SK-N-SH treated with all-trans-retinoic acid at 6 μM for 48 hours (cell line): ENCODE measurements around the gene SPAG9.

ENCODE experiments used
- ATAC-seq: fragments of 200-7000 bp; cut with Tn5 transposase; 3 replicates; pipeline ENCODE4 v1.9.1; 2020; ENCODE audit warnings: mild to moderate bottlenecking, moderate library complexity
- BACH2 ChIP-seq: fragments of 250-450 bp; sonication (Bioruptor Pico); IDR thresholded peaks from 2 replicates; pipeline ENCODE4 v1.9.0; 2021; ENCODE audit warnings: mild to moderate bottlenecking, borderline replicate concordance
- CREB5 ChIP-seq: fragments of 250-450 bp; sonication (Bioruptor Pico); IDR thresholded peaks from 2 replicates; pipeline ENCODE4 v1.5.1; 2020; ENCODE audit warnings: low read depth, mild to moderate bottlenecking, moderate library complexity
- CSDC2 ChIP-seq: fragments of 250-450 bp; sonication (Bioruptor Pico); IDR thresholded peaks from 2 replicates; pipeline ENCODE4 v1.5.0; 2020; ENCODE audit warnings: mild to moderate bottlenecking, moderate library complexity
- ESRRG ChIP-seq: fragments of 250-450 bp; sonication (Bioruptor Pico); IDR thresholded peaks from 2 replicates; pipeline ENCODE4 v1.6.1; 2021; ENCODE audit warnings: mild to moderate bottlenecking
- GLIS3 ChIP-seq: fragments of 250-450 bp; sonication (Bioruptor Pico); IDR thresholded peaks from 2 replicates; pipeline ENCODE4 v1.5.0; 2020; ENCODE audit warnings: mild to moderate bottlenecking, moderate library complexity
- ISL1 ChIP-seq: fragments of 250-450 bp; sonication (Bioruptor Pico); IDR thresholded peaks from 2 replicates; pipeline ENCODE4 v2.1.2; 2022; ENCODE audit warnings: mild to moderate bottlenecking, moderate library complexity
- OSR1 ChIP-seq: fragments of 250-450 bp; sonication (Bioruptor Pico); IDR thresholded peaks from 2 replicates; pipeline ENCODE4 v1.8.0; 2022; ENCODE audit warnings: moderate library complexity, mild to moderate bottlenecking, inconsistent platforms
- PATZ1 ChIP-seq: fragments of 250-450 bp; sonication (Bioruptor Pico); IDR thresholded peaks from 2 replicates; pipeline ENCODE4 v1.8.0; 2020; ENCODE audit warnings: mild to moderate bottlenecking, moderate library complexity, borderline replicate concordance
- POU6F1 ChIP-seq: fragments of 250-450 bp; sonication (Bioruptor Pico); IDR thresholded peaks from 2 replicates; pipeline ENCODE4 v1.8.0; 2021; ENCODE audit warnings: low read depth, mild to moderate bottlenecking, moderate library complexity, borderline replicate concordance
- PPARA ChIP-seq: fragments of 250-450 bp; sonication (Bioruptor Pico); IDR thresholded peaks from 2 replicates; pipeline ENCODE4 v1.5.0; 2020; ENCODE audit warnings: mild to moderate bottlenecking, borderline replicate concordance
- RARB ChIP-seq: fragments of 250-450 bp; sonication (Bioruptor Pico); IDR thresholded peaks from 2 replicates; pipeline ENCODE4 v1.8.0; 2021; ENCODE audit warnings: mild to moderate bottlenecking, moderate library complexity
- SNAI2 ChIP-seq: fragments of 250-450 bp; sonication (Bioruptor Pico); IDR thresholded peaks from 2 replicates; pipeline ENCODE4 v1.5.0; 2020; ENCODE audit warnings: mild to moderate bottlenecking, moderate library complexity
- TCF4 ChIP-seq: fragments of 250-450 bp; sonication (Bioruptor Pico); IDR thresholded peaks from 2 replicates; pipeline ENCODE4 v1.8.0; 2021; ENCODE audit warnings: mild to moderate bottlenecking, moderate library complexity, borderline replicate concordance
- TOX ChIP-seq: fragments of 250-450 bp; sonication (Bioruptor Pico); IDR thresholded peaks from 2 replicates; pipeline ENCODE4 v1.8.0; 2021; ENCODE audit warnings: mild to moderate bottlenecking, moderate library complexity, borderline replicate concordance
- TSHZ2 ChIP-seq: fragments of 250-450 bp; sonication (Bioruptor Pico); IDR thresholded peaks from 2 replicates; pipeline ENCODE4 v1.5.0; 2020; ENCODE audit warnings: mild to moderate bottlenecking, moderate library complexity
- ZC3H10 ChIP-seq: fragments of 250-450 bp; sonication (Bioruptor Pico); IDR thresholded peaks from 2 replicates; pipeline ENCODE4 v1.5.1; 2021; ENCODE audit warnings: mild to moderate bottlenecking, moderate library complexity
- ZFP3 ChIP-seq: fragments of 250-450 bp; sonication (Bioruptor Pico); IDR thresholded peaks from 2 replicates; pipeline ENCODE4 v1.5.0; 2020; ENCODE audit warnings: mild to moderate bottlenecking, moderate library complexity
- ZFP30 ChIP-seq: fragments of 450-650 bp; formaldehyde crosslinking; IDR thresholded peaks from 2 replicates; pipeline ENCODE4 v1.5.0; 2022; ENCODE audit warnings: mild to moderate bottlenecking, moderate library complexity
- ZNF565 ChIP-seq: fragments of 450-650 bp; formaldehyde crosslinking; conservative IDR thresholded peaks from 2 replicates; pipeline ENCODE4 v1.5.0; 2020; ENCODE audit warnings: low read depth, mild to moderate bottlenecking, moderate library complexity
- ZNF8 ChIP-seq: fragments of 450-650 bp; formaldehyde crosslinking; IDR thresholded peaks from 2 replicates; pipeline ENCODE4 v1.5.0; 2020; ENCODE audit warnings: mild to moderate bottlenecking, moderate library complexity

The SPAG9 gene

DNA sequence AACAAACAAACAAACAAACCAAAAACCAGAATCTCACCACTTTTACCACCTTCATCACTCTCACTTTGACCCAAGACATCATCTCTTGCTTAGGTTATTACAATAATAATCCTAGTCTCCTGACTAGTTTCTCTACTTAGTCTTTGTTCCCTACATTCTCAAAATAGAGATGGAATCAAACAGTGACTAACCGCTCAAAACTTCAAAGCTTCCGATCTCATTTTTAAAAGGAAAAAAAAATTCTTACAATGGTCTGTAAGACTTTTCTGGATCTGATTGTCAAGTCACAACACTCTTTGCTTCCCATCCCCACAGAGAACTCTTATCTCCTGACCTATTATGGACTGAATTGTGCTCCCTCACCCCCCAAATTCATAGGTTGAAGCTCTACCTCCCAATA, 60.9 kb downstream of the SPAG9 start:
- no peak; the same call in 2 of the 3 replicates for ATAC-seq
- no peak for TF ChIP-seq TSHZ2 (CRISPR knock-in tag)
- TF ChIP-seq ZNF565 = no peak
- no peak for TF ChIP-seq GLIS3
- no peak for TF ChIP-seq ZFP30 (CRISPR knock-in tag)
- TF ChIP-seq RARB (CRISPR knock-in tag) = no peak
- TF ChIP-seq POU6F1 (CRISPR knock-in tag) = no peak
- no peak for TF ChIP-seq PATZ1 (CRISPR knock-in tag)
- no peak for TF ChIP-seq ZC3H10 (CRISPR knock-in tag)

DNA sequence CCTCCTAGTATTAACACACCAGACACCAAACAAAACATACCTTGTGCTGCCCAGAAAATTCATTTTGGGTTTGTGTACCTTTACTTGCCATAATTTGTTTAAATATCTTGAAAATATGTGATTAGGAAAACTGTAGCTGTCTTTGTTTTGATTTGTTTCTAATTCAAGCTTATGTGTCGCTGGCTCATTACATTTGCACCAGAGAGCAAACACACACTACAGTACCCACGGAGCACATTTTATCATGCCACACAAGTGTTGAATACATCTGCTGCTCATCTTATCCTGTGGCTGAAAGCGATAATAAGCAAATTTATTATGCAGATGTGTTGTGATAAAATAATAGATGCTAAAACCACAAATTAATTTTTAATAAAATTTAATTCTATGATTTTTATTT, 63.1 kb downstream of the SPAG9 start:
- TF ChIP-seq GLIS3 = no peak
- TF ChIP-seq ZNF8 (CRISPR knock-in tag) = no peak
- TF ChIP-seq PPARA (CRISPR knock-in tag) = no peak
- TF ChIP-seq OSR1 (CRISPR knock-in tag) = no peak
- TF ChIP-seq ZFP3 (CRISPR knock-in tag) = no peak
- TF ChIP-seq TCF4 (CRISPR knock-in tag) = no peak
- TF ChIP-seq RARB (CRISPR knock-in tag) = no peak
- no peak for TF ChIP-seq TOX
- no peak for TF ChIP-seq SNAI2
- no peak for TF ChIP-seq ZFP30 (CRISPR knock-in tag)
- no peak for TF ChIP-seq ZC3H10 (CRISPR knock-in tag)
- TF ChIP-seq ISL1 (CRISPR knock-in tag) = no peak
- TF ChIP-seq BACH2 (CRISPR knock-in tag) = no peak
- TF ChIP-seq PATZ1 (CRISPR knock-in tag) = no peak
- TF ChIP-seq ZNF565 = no peak
- TF ChIP-seq, all 23 proteins: peak for 0
- ATAC-seq = no peak

DNA sequence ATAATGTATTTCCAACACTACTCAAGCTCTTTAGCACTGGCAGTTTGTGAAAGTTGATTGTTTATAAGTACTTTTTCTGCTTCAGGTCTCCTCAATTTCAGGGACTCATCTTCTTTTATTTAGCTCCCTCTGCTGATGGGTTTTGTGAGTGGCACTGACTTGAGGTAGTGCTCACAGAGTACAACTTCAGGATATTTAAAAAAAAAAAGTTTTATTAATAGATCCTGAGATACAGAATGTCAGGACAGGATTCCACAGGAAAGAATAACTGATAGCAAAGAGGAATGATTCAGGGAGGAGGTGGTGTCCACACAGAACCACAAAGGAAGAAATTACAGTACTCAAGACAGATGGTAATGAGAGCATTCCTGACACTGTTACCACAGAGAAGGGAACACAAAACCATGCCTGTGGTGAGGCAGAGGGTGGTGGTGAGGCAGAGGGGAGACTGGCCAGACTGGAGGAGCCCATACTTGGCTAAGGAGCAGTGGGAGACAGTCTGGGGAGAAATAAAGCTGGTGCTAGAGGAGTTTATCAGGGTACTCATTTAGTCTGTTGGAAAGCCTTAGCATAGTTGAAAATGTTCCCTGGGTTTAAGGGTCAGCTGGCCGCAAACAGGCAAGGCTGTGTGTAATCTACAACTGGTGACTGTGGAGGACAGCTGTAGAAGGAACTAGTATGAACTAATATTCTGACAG, 63.7 kb downstream of the SPAG9 start:
- ATAC-seq = peak; percentile 94
- TF ChIP-seq PATZ1 (CRISPR knock-in tag) = no peak
- TF ChIP-seq CREB5 (CRISPR knock-in tag) = no peak
- no peak for TF ChIP-seq ZC3H10 (CRISPR knock-in tag)
- no peak for TF ChIP-seq ZNF565
- TF ChIP-seq ZFP30 (CRISPR knock-in tag) = no peak
- TF ChIP-seq ZFP3 (CRISPR knock-in tag) = no peak
- no peak for TF ChIP-seq CSDC2 (CRISPR knock-in tag)
- TF ChIP-seq TCF4 (CRISPR knock-in tag) = no peak
- no peak for TF ChIP-seq ISL1 (CRISPR knock-in tag)
- no peak for TF ChIP-seq OSR1 (CRISPR knock-in tag)
- TF ChIP-seq TSHZ2 (CRISPR knock-in tag) = no peak
- TF ChIP-seq PPARA (CRISPR knock-in tag) = no peak
- no peak for TF ChIP-seq ESRRG (CRISPR knock-in tag)
